Gastroesophageal sphincter (tissue), 3 donors: Measurements from ENCODE around the gene ADAM22.

Experiments
- POLR2A ChIP-seq, 2 donors: fragments of 450-650 bp; IDR thresholded peaks; one replicate each; pipeline ENCODE4 v1.6.1; 2017; ENCODE audit warnings: antibody characterized with exemption in 2 of 2, mild to moderate bottlenecking in 2 of 2, moderate library complexity in 1 of 2
- POLR2AphosphoS5 ChIP-seq: sonication (generic); formaldehyde crosslinking; IDR thresholded peaks from one replicate; pipeline ENCODE4 v1.6.1; 2017; ENCODE audit warnings: antibody characterized with exemption
- TF ChIP-seq, protein P1 (sequence below), 4 experiments: fragments of 200-600 bp in 2 of 4; fragments of 450-650 bp in 2 of 4; sonication (generic) in 1 of 4; IDR thresholded peaks; one replicate each; pipeline ENCODE4 v1.5.1; 2017 to 2019; ENCODE audit warnings: antibody characterized with exemption in 4 of 4, mild to moderate bottlenecking in 2 of 4, moderate library complexity in 2 of 4

DNA sequence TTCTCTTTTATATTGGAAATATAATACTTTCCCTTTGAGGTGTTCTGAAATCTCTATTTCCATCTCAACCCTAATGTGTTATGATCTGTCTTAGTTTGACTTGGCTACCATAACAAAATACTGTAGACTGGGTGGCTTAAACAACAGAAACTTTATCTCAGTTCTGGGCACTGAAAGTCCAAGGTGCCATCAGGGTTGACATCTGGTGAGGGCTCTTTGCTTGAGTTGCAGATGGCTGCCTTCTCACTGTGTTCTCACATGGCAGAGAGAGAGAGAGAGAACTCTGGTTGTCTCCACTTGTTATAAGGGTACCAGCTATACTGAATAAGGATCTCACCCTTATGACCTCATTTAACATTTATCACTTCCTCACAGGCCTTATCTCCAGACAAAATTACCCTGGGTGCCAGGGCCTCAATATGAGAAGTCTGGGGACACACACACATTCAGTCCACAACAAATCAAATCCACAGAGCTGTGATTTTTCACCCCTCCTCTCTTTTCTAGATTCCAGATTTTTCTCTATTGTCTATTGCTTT, 181.3 kb downstream of the ADAM22 start:
- TF ChIP-seq, protein P1, sequence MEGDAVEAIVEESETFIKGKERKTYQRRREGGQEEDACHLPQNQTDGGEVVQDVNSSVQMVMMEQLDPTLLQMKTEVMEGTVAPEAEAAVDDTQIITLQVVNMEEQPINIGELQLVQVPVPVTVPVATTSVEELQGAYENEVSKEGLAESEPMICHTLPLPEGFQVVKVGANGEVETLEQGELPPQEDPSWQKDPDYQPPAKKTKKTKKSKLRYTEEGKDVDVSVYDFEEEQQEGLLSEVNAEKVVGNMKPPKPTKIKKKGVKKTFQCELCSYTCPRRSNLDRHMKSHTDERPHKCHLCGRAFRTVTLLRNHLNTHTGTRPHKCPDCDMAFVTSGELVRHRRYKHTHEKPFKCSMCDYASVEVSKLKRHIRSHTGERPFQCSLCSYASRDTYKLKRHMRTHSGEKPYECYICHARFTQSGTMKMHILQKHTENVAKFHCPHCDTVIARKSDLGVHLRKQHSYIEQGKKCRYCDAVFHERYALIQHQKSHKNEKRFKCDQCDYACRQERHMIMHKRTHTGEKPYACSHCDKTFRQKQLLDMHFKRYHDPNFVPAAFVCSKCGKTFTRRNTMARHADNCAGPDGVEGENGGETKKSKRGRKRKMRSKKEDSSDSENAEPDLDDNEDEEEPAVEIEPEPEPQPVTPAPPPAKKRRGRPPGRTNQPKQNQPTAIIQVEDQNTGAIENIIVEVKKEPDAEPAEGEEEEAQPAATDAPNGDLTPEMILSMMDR (IDR thresholded peaks at IDR 0.05): no peak
- no peak for TF ChIP-seq POLR2AphosphoS5
- TF ChIP-seq POLR2A (IDR thresholded peaks at IDR 0.05): no peak
